ENCODE results near the gene PIK3R5.
A peak's percentile ranks its signal among the peaks of the same experiment; 100 is the strongest.
"Not testable (repeated sequence)": the region's sequence is repeated elsewhere in the genome, so short reads cannot be mapped to it uniquely, and the experiment has no call there.

PIK3R5 gene

GRCh38 chr17:8965394-8966168 is at the start of gene PIK3R5:
Gene PIK3R5, minus strand, starts transcription at chr17:8965707. Its CDS starts 54,213 bp downstream, at chr17:8911494.
- DNase-seq = peak; percentile 80

GRCh38 chr17:9011001-9011400 is 45.5 kb upstream of the PIK3R5 start:
- DNase-seq = no peak

GRCh38 chr17:9009737-9010136 is 44.2 kb upstream of the PIK3R5 start:
- DNase-seq = no peak

GRCh38 chr17:9009096-9009495 is 43.6 kb upstream of the PIK3R5 start:
- no peak for DNase-seq

GRCh38 chr17:9007052-9007714 is 41.7 kb upstream of the PIK3R5 start:
- no peak for DNase-seq

GRCh38 chr17:9006175-9006767 is 40.8 kb upstream of the PIK3R5 start:
- DNase-seq = no peak

- DNase-seq = no peak
These were observed 39.4 kb upstream of the PIK3R5 start for GRCh38 chr17:9004961-9005285.

GRCh38 chr17:9004132-9004960 is 38.8 kb upstream of the PIK3R5 start:
- no peak for DNase-seq

GRCh38 chr17:9003355-9004131 is 38.0 kb upstream of the PIK3R5 start:
- DNase-seq = no peak

GRCh38 chr17:9002606-9003354 is 37.3 kb upstream of the PIK3R5 start:
- DNase-seq = no peak

- no peak for DNase-seq
These were observed 36.7 kb upstream of the PIK3R5 start for GRCh38 chr17:9002227-9002605.

- DNase-seq = no peak
These were observed 36.1 kb upstream of the PIK3R5 start for GRCh38 chr17:9001559-9001958.

GRCh38 chr17:8997994-8998628 is 32.6 kb upstream of the PIK3R5 start:
- DNase-seq = peak; percentile 81

- DNase-seq = no peak
These were observed 30.2 kb upstream of the PIK3R5 start for GRCh38 chr17:8995711-8996110.

GRCh38 chr17:8994319-8994718 is 28.8 kb upstream of the PIK3R5 start:
- peak; percentile 46 for DNase-seq

- DNase-seq = peak; percentile 75
These were observed 26.2 kb upstream of the PIK3R5 start for GRCh38 chr17:8991514-8992285.

- DNase-seq = not testable (repeated sequence)
These were observed 22.9 kb upstream of the PIK3R5 start for GRCh38 chr17:8988263-8988935.

- no peak for DNase-seq
These were observed 20.8 kb upstream of the PIK3R5 start for GRCh38 chr17:8986295-8986694.

- DNase-seq = no peak
These were observed 19.7 kb upstream of the PIK3R5 start for GRCh38 chr17:8985054-8985701.

Data from CD4-positive, alpha-beta T cell treated with Interleukin-4 for 4 hours (primary cell).